GM21717 (cell line): Measurements from ENCODE around the gene CPNE4.

Source experiments
- ATAC-seq: cut with Tn5 transposase; IDR thresholded peaks from one replicate; pipeline ENCODE4 v1.9.1; 2021; ENCODE audit warnings: mild to moderate bottlenecking, moderate library complexity; ENCODE audit not compliant: unreplicated experiment

CPNE4 gene

DNA sequence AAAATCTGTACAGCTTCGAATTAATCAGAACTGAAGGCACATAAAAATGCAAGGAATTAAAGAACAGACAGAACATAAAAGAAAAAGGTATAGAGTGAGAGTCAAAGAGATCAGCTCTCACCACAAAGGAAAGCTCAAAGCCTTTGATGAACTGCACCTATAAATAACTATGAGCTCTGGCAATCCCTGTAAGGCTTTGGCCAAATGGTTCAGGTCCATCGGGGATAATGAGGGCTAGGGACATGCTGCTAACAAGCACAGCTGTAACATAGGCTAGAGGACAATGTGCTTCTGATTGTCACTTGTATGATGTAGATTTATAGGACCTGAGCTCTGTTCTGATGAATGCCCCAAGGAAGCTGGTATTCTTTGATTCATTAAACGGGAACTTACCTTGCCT, 418.1 kb downstream of the CPNE4 start:
- no peak for ATAC-seq

GRCh38 chr3:131612745-131613144, 422.1 kb downstream of the CPNE4 start:
- ATAC-seq: no peak

- ATAC-seq: no peak
These were observed 424.6 kb downstream of the CPNE4 start for GRCh38 chr3:131610174-131610573.

DNA sequence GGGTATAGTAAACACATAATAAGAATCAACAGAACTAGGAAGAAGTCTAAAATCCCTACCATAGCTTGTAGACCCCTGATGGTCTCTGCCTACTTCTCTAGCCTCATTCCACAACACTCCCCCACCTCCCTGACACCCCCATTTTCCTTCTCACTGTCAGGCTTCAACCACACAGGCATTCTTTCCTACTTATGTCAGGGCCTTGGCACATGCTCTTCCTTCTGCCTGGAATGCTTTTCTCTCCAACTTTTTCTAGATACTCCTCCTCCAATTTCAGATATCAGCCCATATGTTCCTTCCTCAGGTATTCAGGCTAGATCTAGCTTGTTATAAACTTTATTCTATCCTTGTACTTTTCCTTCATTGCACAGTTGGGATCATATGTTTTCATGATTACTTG, 426.1 kb downstream of the CPNE4 start:
- ATAC-seq: no peak

DNA sequence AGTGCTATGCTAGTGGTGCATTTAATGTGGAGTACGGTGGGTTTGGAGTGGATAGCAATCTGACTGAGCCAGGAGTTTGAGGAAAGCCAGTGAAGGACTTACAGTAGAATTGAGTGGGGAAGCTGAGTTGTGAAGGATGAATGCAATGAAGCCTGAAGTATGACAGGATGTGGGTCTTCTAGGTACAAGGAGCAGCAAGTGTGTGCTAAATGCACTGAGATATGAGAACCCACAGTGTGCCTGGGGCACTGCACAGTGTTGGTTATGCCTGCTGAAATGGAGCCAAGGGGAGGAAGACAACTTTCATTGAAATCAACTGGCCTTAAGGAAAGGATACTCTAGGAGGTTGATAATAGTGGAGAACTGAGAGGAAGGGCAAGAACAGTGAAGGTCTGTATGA, 426.5 kb downstream of the CPNE4 start:
- no peak for ATAC-seq

DNA sequence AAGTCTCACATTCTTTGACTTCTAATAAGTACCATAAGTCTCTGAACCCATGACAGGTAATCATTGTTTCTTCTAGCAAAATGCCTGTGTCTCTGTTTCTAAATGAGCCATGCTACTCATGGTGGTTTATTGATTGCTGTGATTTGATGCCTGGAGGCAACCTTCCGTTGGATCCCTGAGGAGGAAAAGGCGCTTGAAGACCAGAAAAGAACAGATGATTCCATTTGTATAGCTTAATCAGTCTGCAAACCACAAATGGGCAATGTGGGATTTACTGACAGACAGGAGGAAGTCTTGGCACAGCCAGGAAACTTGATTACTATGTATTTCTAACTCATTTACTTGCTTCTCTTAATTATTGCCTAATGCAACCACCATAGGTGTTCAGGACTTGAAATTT, 428.9 kb downstream of the CPNE4 start:
- no peak for ATAC-seq

GRCh38 chr3:131602011-131602779, 432.6 kb downstream of the CPNE4 start:
- ATAC-seq: no peak

DNA sequence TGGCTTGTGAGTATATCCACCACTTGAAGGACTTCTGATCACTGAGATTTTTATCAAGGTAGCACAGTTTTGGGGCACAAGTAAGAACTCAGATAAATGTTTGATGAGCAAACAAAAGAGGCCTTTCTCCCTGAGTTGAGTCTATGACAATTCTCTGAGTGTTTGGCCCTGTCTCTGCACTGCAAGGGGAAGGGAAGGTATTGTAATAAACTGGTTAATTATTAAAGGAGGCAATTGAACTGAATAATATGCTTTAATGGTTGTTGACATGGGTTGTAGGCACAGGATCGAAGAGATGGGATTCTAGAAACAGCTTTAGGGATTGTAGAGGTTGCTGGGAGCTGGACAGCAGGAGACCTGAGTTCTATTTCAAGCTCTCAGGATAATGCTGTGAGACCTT, 437.0 kb downstream of the CPNE4 start:
- no peak for ATAC-seq

GRCh38 chr3:131596884-131597283, 437.9 kb downstream of the CPNE4 start:
- no peak for ATAC-seq

GRCh38 chr3:131591394-131592014, 443.3 kb downstream of the CPNE4 start:
- ATAC-seq: no peak

DNA sequence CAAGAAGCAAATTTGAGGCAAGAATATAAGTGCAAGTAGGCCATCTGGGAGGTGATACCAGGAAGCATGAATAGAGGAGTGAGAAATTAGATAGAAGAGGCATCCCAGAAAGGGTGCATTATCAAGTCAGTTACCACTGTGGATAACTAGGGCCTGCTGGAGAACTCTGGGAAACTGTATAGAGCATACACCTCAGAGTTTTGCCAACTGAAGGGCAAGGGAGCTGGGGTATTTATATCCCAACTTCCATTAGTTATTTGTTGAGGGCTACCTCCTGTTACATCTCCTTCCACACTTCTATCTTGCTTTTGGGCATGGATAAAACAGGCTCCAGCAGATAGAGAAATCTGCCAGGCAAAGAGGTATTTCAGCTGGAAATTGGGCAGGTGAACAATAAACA, 448.5 kb downstream of the CPNE4 start:
- no peak for ATAC-seq

- ATAC-seq: no peak
These were observed 452.4 kb downstream of the CPNE4 start for GRCh38 chr3:131582438-131582837.

DNA sequence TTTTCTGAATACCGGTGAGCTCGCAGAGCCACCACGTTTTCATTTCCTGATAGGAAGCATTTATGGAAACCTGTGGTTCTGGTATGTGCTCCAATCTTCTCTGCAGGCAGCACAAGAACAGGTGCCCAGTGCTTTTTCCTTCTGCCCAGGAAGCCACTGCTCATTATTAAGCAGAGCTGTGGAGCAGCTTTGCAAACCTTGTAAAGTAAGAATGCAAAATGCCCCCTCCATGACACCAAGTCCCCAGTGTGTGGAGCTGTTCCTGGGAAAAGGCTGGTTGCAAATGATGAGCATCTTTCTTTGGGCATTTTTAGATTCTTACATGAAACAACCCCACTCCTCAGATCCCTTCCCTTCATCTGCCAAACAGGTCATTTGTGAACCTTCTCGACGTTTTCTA, 466.4 kb downstream of the CPNE4 start:
- no peak for ATAC-seq

DNA sequence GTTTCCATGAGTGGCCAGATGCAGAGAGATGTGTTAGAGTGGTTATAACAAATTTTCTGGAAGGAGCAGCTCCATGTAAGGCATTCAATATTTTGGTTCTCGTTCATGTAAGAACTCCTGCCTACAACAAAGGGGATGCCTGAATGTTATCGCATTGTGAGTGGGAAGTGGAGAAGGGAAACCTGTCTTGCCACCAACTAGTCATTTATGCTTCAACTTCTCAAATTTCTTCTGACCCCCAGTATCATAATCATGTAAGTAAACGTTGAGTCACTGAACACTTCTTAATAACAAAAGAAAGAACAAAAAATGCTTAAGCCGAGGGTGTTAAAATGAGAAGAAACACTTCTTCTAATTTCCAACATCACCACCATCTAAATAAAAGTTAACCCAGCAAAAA, 470.0 kb downstream of the CPNE4 start:
- no peak for ATAC-seq

- no peak for ATAC-seq
These were observed 473.3 kb downstream of the CPNE4 start for GRCh38 chr3:131561511-131561910.

- ATAC-seq: no peak
These were observed 474.0 kb downstream of the CPNE4 start for GRCh38 chr3:131560795-131561194.

GRCh38 chr3:131555456-131555855, 479.4 kb downstream of the CPNE4 start:
- no peak for ATAC-seq

- peak; percentile 98 for ATAC-seq
These were observed 481.1 kb downstream of the CPNE4 start for GRCh38 chr3:131553495-131554247.

DNA sequence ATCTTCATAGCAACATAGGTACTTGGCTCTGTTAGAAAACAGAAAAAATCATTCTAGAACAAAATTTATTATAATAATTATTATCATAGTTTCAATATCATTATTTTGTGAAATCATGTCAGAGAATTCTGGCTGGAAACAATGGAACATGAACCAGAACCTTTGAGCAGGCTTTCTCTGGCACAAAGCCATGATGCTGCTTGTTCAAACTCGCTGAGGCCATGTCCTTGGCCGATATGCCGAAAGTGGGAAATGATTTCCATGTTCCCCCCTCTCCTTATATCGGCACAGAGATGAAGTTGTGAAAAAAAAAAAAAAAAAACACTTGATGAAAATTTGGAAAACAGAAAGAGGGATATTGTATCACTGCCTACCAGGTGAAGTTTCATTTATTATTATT, 483.1 kb downstream of the CPNE4 start:
- ATAC-seq: no peak

- no peak for ATAC-seq
These were observed 484.0 kb downstream of the CPNE4 start for GRCh38 chr3:131550562-131551465.

DNA sequence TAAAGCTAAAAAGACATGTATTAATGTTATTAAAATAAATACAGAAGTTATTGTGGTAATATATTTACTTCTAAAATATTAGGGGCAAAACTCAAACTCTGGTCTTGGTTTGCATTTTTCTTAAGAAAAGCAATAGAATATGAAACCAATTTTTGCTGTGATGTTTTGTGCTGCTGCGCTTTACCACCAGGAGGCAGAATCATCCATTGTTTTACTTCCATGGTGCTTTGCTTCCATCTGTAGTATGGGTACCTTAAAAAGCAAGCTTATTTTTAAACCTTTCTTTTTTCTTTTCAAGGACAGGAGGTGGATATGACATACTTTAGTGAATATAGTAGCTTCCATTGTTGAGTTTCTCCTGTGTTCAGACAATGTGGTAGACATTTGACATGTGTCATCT, 485.5 kb downstream of the CPNE4 start:
- no peak for ATAC-seq
